Neutrophil (primary cell): ENCODE data around the gene DGAT2.
A peak's percentile ranks its signal among the peaks of the same experiment; 100 is the strongest.

Source experiments
- H3K27ac ChIP-seq: fragments of 200-600 bp; sonication (generic); 2 replicates; pipeline ENCODE4 v1.5.1; 2016; ENCODE audit warnings: mild to moderate bottlenecking, moderate library complexity
- H3K27me3 ChIP-seq: fragments of 200-600 bp; sonication (generic); 2 replicates; pipeline ENCODE4 v1.6.0; 2016; ENCODE audit warnings: mild to moderate bottlenecking
- H3K36me3 ChIP-seq: fragments of 200-600 bp; sonication (generic); 2 replicates; pipeline ENCODE4 v1.5.1; 2017
- H3K4me1 ChIP-seq, 2 experiments: fragments of 200-600 bp in 1 of 2; sonication (generic) in 1 of 2; 1 replicate in 1 of 2; 2 replicates in 1 of 2; pipeline versions ENCODE4 v1.5.1 to v1.6.1; 2013 to 2016; ENCODE audit warnings: low read depth in 1 of 2, low read length in 1 of 2, mild to moderate bottlenecking in 1 of 2, moderate library complexity in 1 of 2; ENCODE audit not compliant: control insufficient read depth in 1 of 2, insufficient read depth in 1 of 2
- H3K4me3 ChIP-seq, 2 experiments: fragments of 200-600 bp in 1 of 2; sonication (generic) in 1 of 2; 1 replicate in 1 of 2; 2 replicates in 1 of 2; pipeline ENCODE4 v1.5.1; 2013 to 2016; ENCODE audit warnings: low read depth in 1 of 2, low read length in 1 of 2, mild to moderate bottlenecking in 1 of 2, moderate library complexity in 1 of 2
- H3K9me3 ChIP-seq: fragments of 200-600 bp; sonication (generic); 2 replicates; pipeline ENCODE4 v1.5.1; 2016
- TF ChIP-seq, protein P1 (sequence below): fragments of 200-600 bp; sonication (generic); IDR thresholded peaks from 2 replicates; pipeline ENCODE4 v1.5.1; 2016; ENCODE audit warnings: antibody characterized with exemption

The DGAT2 gene

DNA sequence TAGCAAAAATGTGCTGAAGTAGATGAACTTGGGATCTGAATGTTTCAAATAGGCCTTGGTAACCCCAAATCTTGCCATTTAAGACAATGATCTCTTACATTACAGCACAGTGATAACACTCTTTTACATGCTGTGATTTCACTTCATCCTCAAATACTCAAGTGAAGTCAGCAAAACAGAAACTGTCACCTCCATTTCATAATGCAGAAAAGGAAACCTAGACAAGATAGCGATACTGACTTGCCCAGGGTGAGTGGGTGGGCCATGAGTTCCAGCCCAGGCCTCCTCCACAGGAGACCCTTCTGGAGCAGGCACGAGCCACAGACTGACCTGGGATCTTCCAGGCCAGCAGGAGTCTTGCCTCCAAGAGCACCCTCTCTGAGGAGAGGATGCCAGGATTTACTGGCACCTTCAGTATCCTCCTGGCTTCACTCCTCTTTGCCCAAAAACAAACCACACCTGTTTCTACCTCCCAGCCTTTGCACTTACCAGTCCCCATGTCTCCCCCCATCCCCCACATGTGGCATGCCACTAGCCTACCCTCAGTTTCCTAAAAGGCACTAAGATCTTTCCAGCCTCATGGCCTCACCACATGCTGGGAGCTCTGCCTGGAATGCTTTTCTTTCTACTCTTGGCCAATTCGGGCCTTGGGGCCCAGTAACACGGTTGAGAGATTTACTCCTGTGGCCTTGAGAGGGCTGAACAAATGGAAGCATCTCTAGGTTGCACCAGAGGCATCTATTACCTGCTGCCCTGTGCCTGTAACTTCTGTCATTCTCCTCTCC is 1.9 kb upstream of the DGAT2 start:
- TF ChIP-seq, protein P1, sequence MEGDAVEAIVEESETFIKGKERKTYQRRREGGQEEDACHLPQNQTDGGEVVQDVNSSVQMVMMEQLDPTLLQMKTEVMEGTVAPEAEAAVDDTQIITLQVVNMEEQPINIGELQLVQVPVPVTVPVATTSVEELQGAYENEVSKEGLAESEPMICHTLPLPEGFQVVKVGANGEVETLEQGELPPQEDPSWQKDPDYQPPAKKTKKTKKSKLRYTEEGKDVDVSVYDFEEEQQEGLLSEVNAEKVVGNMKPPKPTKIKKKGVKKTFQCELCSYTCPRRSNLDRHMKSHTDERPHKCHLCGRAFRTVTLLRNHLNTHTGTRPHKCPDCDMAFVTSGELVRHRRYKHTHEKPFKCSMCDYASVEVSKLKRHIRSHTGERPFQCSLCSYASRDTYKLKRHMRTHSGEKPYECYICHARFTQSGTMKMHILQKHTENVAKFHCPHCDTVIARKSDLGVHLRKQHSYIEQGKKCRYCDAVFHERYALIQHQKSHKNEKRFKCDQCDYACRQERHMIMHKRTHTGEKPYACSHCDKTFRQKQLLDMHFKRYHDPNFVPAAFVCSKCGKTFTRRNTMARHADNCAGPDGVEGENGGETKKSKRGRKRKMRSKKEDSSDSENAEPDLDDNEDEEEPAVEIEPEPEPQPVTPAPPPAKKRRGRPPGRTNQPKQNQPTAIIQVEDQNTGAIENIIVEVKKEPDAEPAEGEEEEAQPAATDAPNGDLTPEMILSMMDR: no peak
- no peaks in the 10 kb centered on the region for H3K36me3 ChIP-seq
- peaks cover 55 to 59% of the 10 kb centered on the region in 2 experiments for H3K4me1 ChIP-seq
- H3K27me3 ChIP-seq: no peaks in the 10 kb centered on the region
- H3K9me3 ChIP-seq: no peaks in the 10 kb centered on the region
- no peak overlapping the region for H3K27ac ChIP-seq
- H3K4me3 ChIP-seq: no peak overlapping the region

DNA sequence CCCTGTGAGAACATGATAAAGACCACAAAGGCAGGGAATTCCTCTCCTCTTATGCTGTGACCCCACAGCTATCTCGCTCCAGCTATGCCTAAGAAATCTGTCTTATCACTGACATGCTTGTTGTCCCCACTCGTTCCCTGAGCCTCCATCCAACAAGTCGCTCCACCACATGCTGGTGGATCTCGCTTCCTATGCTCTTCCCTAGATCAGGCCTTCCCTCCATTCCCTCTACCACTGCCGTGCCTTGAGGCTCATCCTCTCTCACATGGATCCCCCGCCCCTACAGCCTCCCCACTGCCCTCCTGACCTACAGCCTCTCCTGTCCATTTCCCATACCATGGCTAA is 1.4 kb upstream of the DGAT2 start:
- Histone ChIP-seq H3K9me3 (no peaks in the 10 kb centered on the region), H3K27ac (no peak overlapping the region), H3K4me1 (peaks cover 55 to 59% of the 10 kb centered on the region in 2 experiments), H3K36me3 (no peaks in the 10 kb centered on the region), H3K4me3 (no peak overlapping the region), H3K27me3 (no peaks in the 10 kb centered on the region)
- TF ChIP-seq, protein P1: no peak

DNA sequence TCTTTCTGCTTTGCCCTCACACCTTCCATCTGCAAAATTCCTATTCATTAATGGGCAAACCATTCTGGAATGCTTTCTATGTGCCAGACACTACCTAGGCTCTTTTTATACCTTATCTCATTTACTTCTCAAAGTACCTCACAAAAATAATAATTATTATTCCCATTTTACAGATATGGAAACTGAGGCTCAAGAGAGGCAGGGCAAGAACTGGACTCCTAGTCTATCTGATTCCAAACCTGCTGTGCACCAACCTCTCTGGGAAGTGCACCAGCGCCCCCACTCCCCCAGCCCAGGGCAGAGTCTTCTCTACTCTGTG is 826 bp upstream of the DGAT2 start:
- peak overlapping the region; percentile 77 to 95 for H3K4me3 ChIP-seq
- TF ChIP-seq, protein P1: no peak

DNA sequence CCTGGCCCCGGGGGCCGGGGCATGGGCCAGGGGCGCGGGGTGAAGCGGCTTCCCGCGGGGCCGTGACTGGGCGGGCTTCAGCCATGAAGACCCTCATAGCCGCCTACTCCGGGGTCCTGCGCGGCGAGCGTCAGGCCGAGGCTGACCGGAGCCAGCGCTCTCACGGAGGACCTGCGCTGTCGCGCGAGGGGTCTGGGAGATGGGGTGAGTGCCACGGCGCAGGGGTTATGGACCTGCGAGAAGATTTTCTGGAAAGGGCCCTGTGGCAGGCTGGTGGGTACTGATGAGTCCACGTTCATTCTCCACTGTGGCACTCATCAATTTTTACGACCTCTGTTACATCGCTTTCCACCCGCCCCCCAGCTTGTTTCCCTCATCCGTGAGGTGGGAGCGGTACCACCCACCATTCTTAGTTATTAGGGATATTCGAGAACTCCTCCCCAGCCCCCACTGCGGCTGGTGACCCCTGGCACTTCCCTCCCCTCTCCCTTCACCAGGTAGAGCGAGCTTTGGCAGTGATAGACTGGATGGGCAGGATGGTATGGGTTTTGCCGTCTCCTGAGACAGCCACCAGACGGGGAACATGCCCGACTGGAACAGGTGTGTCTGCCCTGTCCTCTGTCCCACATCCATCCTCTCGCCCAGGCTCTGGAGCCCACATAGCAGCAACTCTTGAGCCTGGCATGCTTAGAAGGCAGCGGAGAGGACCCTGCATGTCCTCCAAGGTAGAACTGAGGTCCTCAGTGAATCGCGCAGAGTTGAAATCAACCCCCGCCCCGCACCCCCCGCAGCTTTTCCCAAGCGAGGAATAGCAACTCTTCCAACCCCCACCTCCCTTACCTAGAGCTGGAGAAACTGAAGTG is 562 bp downstream of the DGAT2 start:
- H3K27ac ChIP-seq: peak overlapping the region; percentile 99
- peak overlapping the region; percentile 77 to 95 for H3K4me3 ChIP-seq
- no peaks in the 10 kb centered on the region for H3K27me3 ChIP-seq
- TF ChIP-seq, protein P1: no peak
- H3K9me3 ChIP-seq: no peaks in the 10 kb centered on the region
- peaks cover 55 to 59% of the 10 kb centered on the region in 2 experiments for H3K4me1 ChIP-seq
- no peaks in the 10 kb centered on the region for H3K36me3 ChIP-seq

More for the DNA sequence above, 826 bp upstream of the DGAT2 start:
- Histone ChIP-seq H3K4me1 (peaks cover 55 to 59% of the 10 kb centered on the region in 2 experiments), H3K27me3 (no peaks in the 10 kb centered on the region), H3K27ac (peak overlapping the region; percentile 99), H3K36me3 (no peaks in the 10 kb centered on the region), H3K9me3 (no peaks in the 10 kb centered on the region)

DNA sequence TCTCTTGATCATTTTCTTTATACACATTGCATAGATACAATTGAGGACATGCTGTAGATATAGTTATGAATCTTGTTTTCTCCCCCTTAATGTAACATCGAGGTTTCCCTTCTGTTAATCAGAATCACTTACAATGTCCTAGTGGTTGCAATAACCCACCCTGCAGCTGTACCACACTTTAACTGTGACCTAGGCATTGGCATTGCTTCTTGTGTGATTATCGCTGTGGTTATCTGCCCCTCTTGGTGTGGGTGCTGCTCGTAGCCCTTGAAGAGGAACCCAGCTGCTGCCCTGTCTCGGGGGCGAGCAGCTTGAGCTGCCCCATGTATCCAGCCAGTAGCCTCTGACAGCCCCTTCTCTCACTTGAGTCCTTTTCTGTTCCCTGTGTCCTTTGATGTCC is 1.5 kb downstream of the DGAT2 start:
- Histone ChIP-seq H3K36me3 (peaks cover 5% of the 10 kb centered on the region), H3K4me3 (peak overlapping the region; percentile 77 to 95), H3K27me3 (no peaks in the 10 kb centered on the region), H3K27ac (peak overlapping the region; percentile 99), H3K4me1 (peaks cover 63% of the 10 kb centered on the region in 2 experiments), H3K9me3 (no peaks in the 10 kb centered on the region)
- TF ChIP-seq, protein P1: no peak
